Breast epithelium (tissue), 3 donors: ENCODE measurements around the gene CASKIN2.

Experiments used
- CTCF ChIP-seq, 3 donors: fragments of 450-650 bp; IDR thresholded peaks; one replicate each; pipeline ENCODE4 v1.5.1; 2016 to 2017; ENCODE audit warnings: antibody characterized with exemption in 3 of 3, mild to moderate bottlenecking in 3 of 3, moderate library complexity in 3 of 3
- POLR2A ChIP-seq: fragments of 450-650 bp; IDR thresholded peaks from one replicate; pipeline ENCODE4 v1.6.1; 2016; ENCODE audit warnings: antibody characterized with exemption, mild to moderate bottlenecking, moderate library complexity
- POLR2AphosphoS5 ChIP-seq, 3 donors: sonication (generic); formaldehyde crosslinking; IDR thresholded peaks; one replicate each; pipeline ENCODE4 v1.6.1; 2017; ENCODE audit warnings: antibody characterized with exemption in 3 of 3

GRCh38 chr17:75494326-75494877 lies 20.9 kb downstream of the CASKIN2 start:
- TF ChIP-seq CTCF (IDR thresholded peaks at IDR 0.05): no peak
- TF ChIP-seq POLR2AphosphoS5 (IDR thresholded peaks at IDR 0.05): no peak
- no peak for TF ChIP-seq POLR2A
